ENCODE results near the gene HOXA10.

DNA sequence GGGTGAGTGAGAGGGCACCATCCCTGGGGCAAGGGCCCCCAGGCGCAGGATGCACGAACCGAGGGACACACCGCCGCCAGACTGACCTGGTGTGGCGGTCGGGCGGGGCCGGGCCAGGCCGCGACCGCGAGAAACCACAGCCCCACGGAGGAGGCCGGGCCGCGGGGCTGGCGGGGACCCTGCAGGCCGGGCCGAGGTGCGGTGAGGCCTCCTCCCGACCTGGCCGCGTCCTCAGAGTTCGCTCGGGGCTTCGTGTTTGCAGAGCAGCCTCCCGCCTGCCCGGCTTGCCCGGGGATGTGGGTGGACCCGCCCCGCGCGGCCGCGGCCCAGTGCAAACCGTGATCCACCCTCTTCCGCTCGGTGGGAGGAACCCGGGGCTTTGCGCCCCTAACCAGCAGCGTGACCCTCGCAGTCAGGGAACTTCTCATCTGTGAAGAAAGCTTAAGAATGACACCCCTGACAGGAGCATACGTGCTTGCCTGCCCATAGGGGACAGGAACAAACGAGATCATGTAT, 46.4 kb upstream of the HOXA10 start:
- TF ChIP-seq, protein P1, sequence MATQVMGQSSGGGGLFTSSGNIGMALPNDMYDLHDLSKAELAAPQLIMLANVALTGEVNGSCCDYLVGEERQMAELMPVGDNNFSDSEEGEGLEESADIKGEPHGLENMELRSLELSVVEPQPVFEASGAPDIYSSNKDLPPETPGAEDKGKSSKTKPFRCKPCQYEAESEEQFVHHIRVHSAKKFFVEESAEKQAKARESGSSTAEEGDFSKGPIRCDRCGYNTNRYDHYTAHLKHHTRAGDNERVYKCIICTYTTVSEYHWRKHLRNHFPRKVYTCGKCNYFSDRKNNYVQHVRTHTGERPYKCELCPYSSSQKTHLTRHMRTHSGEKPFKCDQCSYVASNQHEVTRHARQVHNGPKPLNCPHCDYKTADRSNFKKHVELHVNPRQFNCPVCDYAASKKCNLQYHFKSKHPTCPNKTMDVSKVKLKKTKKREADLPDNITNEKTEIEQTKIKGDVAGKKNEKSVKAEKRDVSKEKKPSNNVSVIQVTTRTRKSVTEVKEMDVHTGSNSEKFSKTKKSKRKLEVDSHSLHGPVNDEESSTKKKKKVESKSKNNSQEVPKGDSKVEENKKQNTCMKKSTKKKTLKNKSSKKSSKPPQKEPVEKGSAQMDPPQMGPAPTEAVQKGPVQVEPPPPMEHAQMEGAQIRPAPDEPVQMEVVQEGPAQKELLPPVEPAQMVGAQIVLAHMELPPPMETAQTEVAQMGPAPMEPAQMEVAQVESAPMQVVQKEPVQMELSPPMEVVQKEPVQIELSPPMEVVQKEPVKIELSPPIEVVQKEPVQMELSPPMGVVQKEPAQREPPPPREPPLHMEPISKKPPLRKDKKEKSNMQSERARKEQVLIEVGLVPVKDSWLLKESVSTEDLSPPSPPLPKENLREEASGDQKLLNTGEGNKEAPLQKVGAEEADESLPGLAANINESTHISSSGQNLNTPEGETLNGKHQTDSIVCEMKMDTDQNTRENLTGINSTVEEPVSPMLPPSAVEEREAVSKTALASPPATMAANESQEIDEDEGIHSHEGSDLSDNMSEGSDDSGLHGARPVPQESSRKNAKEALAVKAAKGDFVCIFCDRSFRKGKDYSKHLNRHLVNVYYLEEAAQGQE (IDR thresholded peaks at IDR 0.05; ENCODE audit: insufficient replicate concordance, low read depth), result no peak
- TF ChIP-seq CTCF (IDR thresholded peaks at IDR 0.05; ENCODE audit: insufficient read depth, low read length) (no peak), GABPA (IDR thresholded peaks at IDR 0.05; ENCODE audit: low read depth) (no peak), SPI1 (IDR thresholded peaks at IDR 0.05; ENCODE audit: borderline replicate concordance, low read depth) (no peak)
